ENCODE results near the gene DYNLT5. TPM values are rescaled to one million over a fixed set of nuclear protein-coding genes. Genes with fewer than 3 reads are reported as not detected.
A peak's percentile ranks its signal among the peaks of the same experiment; 100 is the strongest.

Gene DYNLT5
- polyA plus RNA-seq, 3 donors = 0.08 to 0.54 (median 0.28) TPM

DNA sequence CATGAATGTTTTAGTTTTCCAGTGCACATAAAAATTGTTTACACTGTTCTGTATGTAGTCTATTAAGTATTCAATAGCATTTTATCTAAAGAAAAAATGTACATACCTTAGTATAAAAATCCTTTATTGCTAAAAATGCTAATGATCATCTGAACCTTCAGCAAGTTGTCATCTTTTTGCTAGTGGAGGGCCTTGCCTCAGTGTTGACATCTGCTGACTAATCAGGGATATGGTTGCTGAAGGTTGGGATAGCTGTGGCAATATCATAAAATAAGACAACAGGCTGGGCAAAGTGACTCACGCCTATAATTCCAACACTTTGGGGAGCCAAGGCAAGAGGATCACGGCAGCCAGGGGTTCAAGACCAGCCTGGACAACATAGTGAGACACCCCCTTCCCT lies 9.0 kb downstream of the DYNLT5 start:
- Histone ChIP-seq H2AFZ (ENCODE audit: insufficient read depth, low read depth, low read length, poor library complexity, severe bottlenecking) (no peak overlapping the region), H3K4me1 (ENCODE audit: control insufficient read depth in 1 of 2, insufficient read depth in 2 of 2, low read length in 2 of 2) (peaks cover 17 to 28% of the 10 kb centered on the region in 2 donors), H3K79me2 (ENCODE audit: insufficient read depth, low read length) (no peaks in the 10 kb centered on the region), H3K9me3 (replicated peaks in 1 of 2; ENCODE audit: control insufficient read depth in 1 of 2, insufficient read depth in 1 of 2, low read length in 2 of 2) (no peaks in the 10 kb centered on the region), H3K4me2 (replicated peaks; ENCODE audit: extremely low read depth, low read length, poor library complexity, severe bottlenecking) (peak overlapping the region; percentile 3), H3K9ac (ENCODE audit: insufficient read depth, low read length, poor library complexity, severe bottlenecking) (no peak overlapping the region), H3K27ac (ENCODE audit: low read depth in 1 of 2, low read length in 2 of 2) (peak overlapping the region; percentile 43 to 70), H4K20me1 (ENCODE audit: insufficient read depth, low read length) (no peaks in the 10 kb centered on the region), H3K27me3 (ENCODE audit: control insufficient read depth in 2 of 2, insufficient read depth in 2 of 2, low read length in 2 of 2) (no peaks in the 10 kb centered on the region), H3K4me3 (replicated peaks in 1 of 3; ENCODE audit: low read depth in 2 of 3, low read length in 3 of 3) (no peak overlapping the region), H3K36me3 (replicated peaks in 1 of 2; ENCODE audit: control insufficient read depth in 1 of 2, insufficient read depth in 2 of 2, low read length in 2 of 2) (no peaks in the 10 kb centered on the region)
- Mint-ChIP-seq H3K9me3 (peaks cover 0 to 4% (median 0%) of the 10 kb centered on the region in 7 donors), H3K4me1 (peaks cover 31% of the 10 kb centered on the region), H3K36me3 (no peaks in the 10 kb centered on the region), H3K4me3 (no peak overlapping the region), H3K27ac (peak overlapping the region; percentile 78 to 91 (median 88)), H3K27me3 (ENCODE audit: low read depth in 3 of 3) (no peaks in the 10 kb centered on the region)
- intact Hi-C loops (cut with micrococcal nuclease) = loop anchor here in 1 of 2 donors (10.0 kb wide), 1 partner anchor 164 kb away; the partner anchor contains the start of genes DNAI4 and MIER1
- TF ChIP-seq, protein P1, sequence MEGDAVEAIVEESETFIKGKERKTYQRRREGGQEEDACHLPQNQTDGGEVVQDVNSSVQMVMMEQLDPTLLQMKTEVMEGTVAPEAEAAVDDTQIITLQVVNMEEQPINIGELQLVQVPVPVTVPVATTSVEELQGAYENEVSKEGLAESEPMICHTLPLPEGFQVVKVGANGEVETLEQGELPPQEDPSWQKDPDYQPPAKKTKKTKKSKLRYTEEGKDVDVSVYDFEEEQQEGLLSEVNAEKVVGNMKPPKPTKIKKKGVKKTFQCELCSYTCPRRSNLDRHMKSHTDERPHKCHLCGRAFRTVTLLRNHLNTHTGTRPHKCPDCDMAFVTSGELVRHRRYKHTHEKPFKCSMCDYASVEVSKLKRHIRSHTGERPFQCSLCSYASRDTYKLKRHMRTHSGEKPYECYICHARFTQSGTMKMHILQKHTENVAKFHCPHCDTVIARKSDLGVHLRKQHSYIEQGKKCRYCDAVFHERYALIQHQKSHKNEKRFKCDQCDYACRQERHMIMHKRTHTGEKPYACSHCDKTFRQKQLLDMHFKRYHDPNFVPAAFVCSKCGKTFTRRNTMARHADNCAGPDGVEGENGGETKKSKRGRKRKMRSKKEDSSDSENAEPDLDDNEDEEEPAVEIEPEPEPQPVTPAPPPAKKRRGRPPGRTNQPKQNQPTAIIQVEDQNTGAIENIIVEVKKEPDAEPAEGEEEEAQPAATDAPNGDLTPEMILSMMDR (IDR thresholded peaks at IDR 0.05) = no peak
- WGBS (ENCODE audit: insufficient coverage) = no CpG with 5 or more reads among the region's 2 CpGs
- peak; percentile 58 to 85 (median 68) for DNase-seq

DNA sequence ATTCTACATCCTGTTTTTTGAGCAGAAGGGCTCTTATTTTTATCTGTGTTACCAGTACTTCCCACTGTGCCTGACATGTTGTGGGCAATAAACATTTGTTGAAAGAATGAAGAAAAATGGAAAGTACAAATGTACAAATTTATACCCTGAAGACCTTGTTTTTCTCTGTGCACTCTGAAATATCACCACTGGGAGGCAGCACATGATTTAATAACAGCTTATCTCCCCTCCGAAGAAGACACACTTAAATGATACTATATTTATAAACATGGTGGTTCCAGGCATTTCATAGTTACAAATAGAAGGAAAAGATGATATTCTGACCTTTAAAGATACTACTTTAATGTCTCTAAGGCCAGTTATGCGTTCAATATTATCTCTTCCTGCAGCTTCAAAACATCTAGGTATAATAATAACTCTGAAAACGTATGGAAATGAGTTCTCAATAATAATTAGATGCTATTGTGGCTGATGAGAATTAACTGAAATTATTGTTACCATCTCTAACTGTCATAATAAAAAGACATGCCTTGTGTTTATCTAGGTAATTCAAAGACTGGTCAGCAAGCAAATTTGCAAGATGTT lies 12.8 kb downstream of the DYNLT5 start:
- Mint-ChIP-seq H3K36me3 (no peaks in the 10 kb centered on the region), H3K27ac (no peak overlapping the region), H3K9me3 (peaks cover 0 to 4% (median 0%) of the 10 kb centered on the region in 7 donors), H3K4me3 (no peak overlapping the region), H3K4me1 (peaks cover 20% of the 10 kb centered on the region), H3K27me3 (ENCODE audit: low read depth in 3 of 3) (no peaks in the 10 kb centered on the region)
- Histone ChIP-seq H3K4me3 (replicated peaks in 1 of 3; ENCODE audit: low read depth in 2 of 3, low read length in 3 of 3) (no peak overlapping the region), H3K9me3 (replicated peaks in 1 of 2; ENCODE audit: control insufficient read depth in 1 of 2, insufficient read depth in 1 of 2, low read length in 2 of 2) (no peaks in the 10 kb centered on the region), H3K9ac (ENCODE audit: insufficient read depth, low read length, poor library complexity, severe bottlenecking) (no peak overlapping the region), H3K27ac (ENCODE audit: low read depth in 1 of 2, low read length in 2 of 2) (no peak overlapping the region), H3K4me2 (replicated peaks; ENCODE audit: extremely low read depth, low read length, poor library complexity, severe bottlenecking) (no peak overlapping the region), H3K4me1 (ENCODE audit: control insufficient read depth in 1 of 2, insufficient read depth in 2 of 2, low read length in 2 of 2) (peaks cover 12 to 22% of the 10 kb centered on the region in 2 donors), H3K27me3 (ENCODE audit: control insufficient read depth in 2 of 2, insufficient read depth in 2 of 2, low read length in 2 of 2) (no peaks in the 10 kb centered on the region), H3K79me2 (ENCODE audit: insufficient read depth, low read length) (no peaks in the 10 kb centered on the region), H2AFZ (ENCODE audit: insufficient read depth, low read depth, low read length, poor library complexity, severe bottlenecking) (no peak overlapping the region), H4K20me1 (ENCODE audit: insufficient read depth, low read length) (no peaks in the 10 kb centered on the region), H3K36me3 (replicated peaks in 1 of 2; ENCODE audit: control insufficient read depth in 1 of 2, insufficient read depth in 2 of 2, low read length in 2 of 2) (no peaks in the 10 kb centered on the region)
- peak; percentile 11 to 32 (median 26) for DNase-seq
- WGBS (ENCODE audit: insufficient coverage) = no CpG with 5 or more reads among the region's 3 CpGs
- intact Hi-C loops (cut with micrococcal nuclease) = loop anchor here in 1 of 2 donors (10.0 kb wide), 1 partner anchor 160 kb away; the partner anchor contains the start of genes DNAI4 and MIER1
- TF ChIP-seq, protein P1 (IDR thresholded peaks at IDR 0.05) = peak; percentile 79

Data from CD14-positive monocyte (primary cell).